NCI-H2171 treated with DMSO at 0.1 percent for 48 hours (cell line): ENCODE results near the gene TREML1.

Experiments
- DNase-seq: peaks from one replicate; lab custom pipeline; 2025; lab: John Stamatoyannopoulos, UW

TREML1 gene

DNA sequence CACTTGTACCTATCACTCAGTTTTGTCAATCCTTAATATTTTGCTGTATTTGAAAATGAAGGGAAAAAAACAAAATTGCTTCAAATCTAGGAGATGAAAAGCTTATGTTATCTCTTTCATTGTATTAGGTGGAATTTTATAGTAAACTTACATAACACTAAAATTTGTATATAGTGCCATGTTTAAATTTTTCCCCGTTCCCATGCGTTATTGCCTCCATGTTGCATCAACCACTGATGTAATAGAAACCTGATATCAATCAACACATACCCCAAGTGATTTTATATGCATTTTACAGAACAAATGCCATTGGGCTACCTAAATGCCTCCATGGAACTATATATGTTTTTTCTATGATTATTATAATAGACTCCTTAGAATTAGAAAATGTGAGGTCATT lies 23.5 kb upstream of the TREML1 start:
- no peak for DNase-seq

DNA sequence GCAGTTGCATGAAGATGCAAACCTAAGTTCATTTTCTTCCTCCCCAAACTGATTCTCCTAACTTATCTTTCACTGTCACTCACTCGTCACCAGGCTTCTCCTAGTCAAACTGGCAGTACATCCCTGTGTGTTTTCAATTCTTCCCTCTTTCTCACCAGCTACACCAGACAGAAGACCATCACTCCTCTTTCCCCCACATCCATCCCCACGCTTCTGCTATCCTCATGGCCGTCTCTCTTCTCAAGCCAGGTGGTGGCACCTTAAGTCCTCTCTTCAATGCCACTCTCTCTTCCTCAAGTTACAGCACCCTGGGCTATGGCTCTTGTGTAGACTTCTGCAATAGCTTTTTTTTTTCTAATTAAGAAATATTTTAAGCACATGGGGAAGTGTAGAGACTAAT lies 23.1 kb upstream of the TREML1 start:
- DNase-seq = no peak

GRCh38 chr6:41176189-41176588 lies 22.0 kb upstream of the TREML1 start:
- no peak for DNase-seq

DNA sequence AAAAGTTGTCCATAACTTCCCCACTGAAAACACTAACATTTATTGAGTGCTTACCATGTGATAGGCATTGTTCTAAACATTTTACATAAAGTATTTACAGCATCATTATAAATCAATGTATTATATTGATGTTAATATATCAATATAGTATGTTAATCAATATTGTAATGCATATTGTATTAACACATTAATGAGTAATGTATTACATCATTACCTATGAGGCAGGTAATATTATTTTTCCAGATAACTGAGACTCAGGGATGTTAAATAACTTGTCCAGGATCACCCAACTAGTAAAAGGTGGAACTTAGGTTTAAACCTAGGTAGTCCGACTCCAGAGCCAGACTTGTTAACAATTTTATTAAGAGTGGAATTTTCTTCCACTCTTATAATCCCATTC lies 20.9 kb upstream of the TREML1 start:
- no peak for DNase-seq

- DNase-seq = no peak
Measured at GRCh38 chr6:41174610-41175009, 20.5 kb upstream of the TREML1 start.

- no peak for DNase-seq
Measured at GRCh38 chr6:41171908-41172307, 17.8 kb upstream of the TREML1 start.

GRCh38 chr6:41170547-41171160 lies 16.5 kb upstream of the TREML1 start:
- DNase-seq = no peak

GRCh38 chr6:41167173-41167963 lies 13.2 kb upstream of the TREML1 start:
- DNase-seq = no peak

DNA sequence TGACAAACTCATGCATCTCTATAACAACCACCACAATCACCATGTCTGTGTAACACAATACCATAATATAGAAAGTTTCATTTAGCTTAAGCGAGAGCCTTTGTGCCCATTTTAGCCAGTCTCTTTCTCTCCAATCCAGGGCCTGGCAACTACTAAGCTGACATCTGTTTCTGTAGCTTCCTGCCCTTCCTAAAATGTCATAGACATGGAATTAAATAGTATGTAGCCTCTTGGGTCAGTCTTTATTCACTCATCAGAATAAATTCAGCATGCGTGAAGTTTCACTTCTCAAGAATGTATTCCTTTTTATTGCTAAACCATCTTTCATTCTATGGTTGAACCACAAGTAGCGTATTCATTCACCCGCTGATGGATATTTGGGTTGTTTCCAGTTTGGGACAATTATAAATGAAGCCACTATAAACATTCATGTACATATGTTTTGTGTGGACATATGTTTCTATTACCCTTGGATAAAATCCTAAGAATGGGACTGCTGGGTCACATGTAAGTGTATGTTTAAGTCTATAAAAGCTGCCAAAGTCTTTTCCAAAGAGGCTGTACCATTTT lies 10.5 kb upstream of the TREML1 start:
- DNase-seq = no peak

GRCh38 chr6:41163419-41163717 lies 9.2 kb upstream of the TREML1 start:
- DNase-seq = no peak

- no peak for DNase-seq
Measured at GRCh38 chr6:41162687-41163418, 8.7 kb upstream of the TREML1 start, which contains the start of gene TREM2. Gene TREM2, minus strand, starts transcription at chr6:41163116. Its CDS starts 34 bp downstream, at chr6:41163082.

DNA sequence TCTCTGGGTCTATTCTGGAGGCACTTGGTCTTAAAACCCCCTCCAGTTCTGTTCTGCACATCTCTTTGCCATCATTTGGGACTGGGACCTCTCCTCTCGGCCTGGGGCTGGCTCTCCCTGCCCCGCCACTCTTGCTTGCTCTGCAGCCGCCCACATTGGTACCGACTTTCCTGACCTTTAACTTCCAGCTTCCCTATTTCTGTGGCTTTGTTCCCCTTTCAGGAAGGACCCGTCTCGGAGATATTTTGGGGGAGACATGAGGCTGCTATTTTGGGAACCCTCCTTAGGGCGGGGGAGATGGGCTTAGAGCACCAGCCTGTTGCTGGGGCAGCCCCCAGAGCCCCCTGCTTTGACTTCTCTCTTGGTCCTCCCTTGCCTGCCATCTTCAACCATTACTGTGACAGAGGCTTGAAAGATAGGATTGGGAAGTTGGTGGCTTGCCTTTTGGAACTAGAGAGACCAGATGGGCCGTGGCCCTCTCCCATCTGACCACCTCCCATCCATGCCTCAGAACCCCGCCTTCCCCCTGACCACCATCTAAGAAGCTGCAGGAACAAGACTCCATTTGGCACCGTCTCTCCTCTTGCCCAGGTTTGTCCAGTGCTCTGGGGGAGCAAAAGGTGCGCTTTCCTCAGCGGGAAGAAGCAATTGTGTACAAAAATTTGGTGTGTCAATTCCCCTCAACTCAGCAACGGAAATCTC lies 7.9 kb upstream of the TREML1 start:
- no peak for DNase-seq

- DNase-seq = no peak
Measured at GRCh38 chr6:41161380-41161779, 7.2 kb upstream of the TREML1 start.

DNA sequence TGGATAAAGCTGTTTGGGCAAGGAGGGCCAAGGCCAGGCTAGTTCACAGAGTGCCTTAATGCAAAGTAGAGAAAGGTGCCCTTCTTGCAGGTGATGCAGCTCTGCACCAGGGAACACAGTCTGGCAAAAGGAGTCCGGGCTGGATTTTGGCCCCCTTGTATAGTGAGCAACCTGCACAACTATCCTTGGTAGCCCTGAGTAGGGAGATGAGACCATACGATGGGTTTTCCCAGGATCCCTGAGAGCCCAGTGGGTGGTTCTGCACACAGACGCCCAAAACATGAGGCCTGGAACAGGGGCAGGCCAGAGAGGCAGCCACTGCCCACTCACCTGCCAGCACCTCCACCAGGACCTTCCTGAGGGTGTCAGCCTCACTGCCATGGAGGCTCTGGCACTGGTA lies 6.8 kb upstream of the TREML1 start:
- DNase-seq = no peak

GRCh38 chr6:41159415-41160082 lies 5.4 kb upstream of the TREML1 start:
- DNase-seq = peak; percentile 65

DNA sequence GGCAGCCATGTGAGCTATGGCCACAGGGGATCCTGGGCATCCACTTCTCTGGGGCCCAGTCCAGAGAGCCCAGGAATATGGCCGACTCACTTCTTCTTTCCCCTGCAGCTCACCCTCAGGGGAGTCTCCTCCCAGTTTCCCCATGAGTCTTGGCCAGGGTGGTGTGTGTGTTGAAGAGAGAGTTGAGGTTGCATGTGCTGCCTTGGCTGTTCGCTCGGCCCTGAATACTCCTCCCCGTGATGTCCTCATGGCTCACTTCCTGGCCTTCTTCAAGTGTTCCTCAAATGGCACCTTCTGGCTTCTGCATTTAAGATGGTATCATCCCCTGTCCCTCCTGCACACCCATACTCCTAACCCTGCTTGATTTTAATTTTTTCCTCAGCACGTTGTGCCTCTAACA lies 3.2 kb upstream of the TREML1 start:
- DNase-seq = no peak

DNA sequence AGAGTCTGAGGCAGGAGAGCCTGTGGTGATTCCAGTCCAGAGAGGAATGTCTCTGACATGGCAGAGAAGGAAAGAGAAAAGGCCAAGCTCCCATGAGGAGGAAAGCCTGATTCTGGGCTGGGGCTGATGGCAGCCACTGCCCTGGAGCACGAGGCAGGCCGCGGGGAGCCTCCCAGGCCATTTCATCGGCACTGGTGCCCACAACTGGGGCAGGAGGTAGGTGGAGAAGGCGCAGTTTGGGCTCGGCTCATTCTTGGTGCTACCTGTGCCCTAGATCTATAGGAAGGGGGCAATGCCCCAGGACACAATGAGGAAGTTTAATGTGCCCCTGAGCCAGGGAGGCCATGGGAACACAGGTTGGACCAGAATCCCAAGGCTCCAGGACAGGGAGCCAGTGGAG lies 2.6 kb upstream of the TREML1 start:
- no peak for DNase-seq

GRCh38 chr6:41156001-41156400 lies 1.9 kb upstream of the TREML1 start:
- DNase-seq = no peak

DNA sequence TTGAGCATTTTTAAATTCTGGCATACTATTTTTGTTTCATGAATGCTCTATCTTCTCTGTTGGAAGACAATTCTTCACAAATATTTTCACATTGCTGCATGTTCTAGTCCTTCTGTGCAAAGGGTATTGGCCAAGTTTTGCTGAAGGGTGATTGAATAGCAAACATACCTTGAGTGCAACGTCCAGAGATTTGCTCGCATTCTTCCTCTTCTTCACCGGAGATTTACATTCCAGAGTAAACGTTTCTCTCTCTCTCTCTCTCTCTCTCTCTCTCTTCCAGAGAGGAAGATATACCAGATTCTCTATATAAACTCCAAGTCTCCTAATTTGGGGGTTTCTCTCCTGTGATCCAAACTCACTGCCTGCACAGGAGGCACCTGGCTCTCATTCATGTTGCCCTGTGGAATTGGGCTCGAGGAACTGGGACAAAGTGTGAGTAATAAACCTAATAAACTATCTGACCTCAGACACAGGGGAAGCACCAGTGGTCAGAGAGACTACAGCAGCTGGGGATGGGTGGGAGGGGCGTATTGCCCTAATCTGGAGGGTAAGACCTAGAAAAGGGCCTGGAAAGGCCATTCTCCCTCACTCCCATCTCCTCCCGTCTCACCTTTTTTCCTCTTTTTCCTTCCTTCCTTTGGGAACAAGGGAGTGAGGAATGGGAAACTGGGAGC lies 1.1 kb upstream of the TREML1 start:
- DNase-seq = no peak

GRCh38 chr6:41153451-41153850 lies 696 bp downstream of the TREML1 start:
- no peak for DNase-seq

- no peak for DNase-seq
Measured at GRCh38 chr6:41150671-41151070, 3.5 kb downstream of the TREML1 start.
